SK-N-SH treated with all-trans-retinoic acid at 6 μM for 48 hours (cell line): ENCODE data around the gene THADA.

Experiments used
- ATAC-seq: fragments of 200-7000 bp; cut with Tn5 transposase; 3 replicates; pipeline ENCODE4 v1.9.1; 2020; ENCODE audit warnings: mild to moderate bottlenecking, moderate library complexity
- ARNTL ChIP-seq: fragments of 450-650 bp; formaldehyde crosslinking; IDR thresholded peaks from 2 replicates; pipeline ENCODE4 v1.5.0; 2020; ENCODE audit warnings: low read depth, mild to moderate bottlenecking, moderate library complexity, borderline replicate concordance
- BACH2 ChIP-seq: fragments of 250-450 bp; sonication (Bioruptor Pico); IDR thresholded peaks from 2 replicates; pipeline ENCODE4 v1.9.0; 2021; ENCODE audit warnings: mild to moderate bottlenecking, borderline replicate concordance
- CREB5 ChIP-seq: fragments of 250-450 bp; sonication (Bioruptor Pico); IDR thresholded peaks from 2 replicates; pipeline ENCODE4 v1.5.1; 2020; ENCODE audit warnings: low read depth, mild to moderate bottlenecking, moderate library complexity
- CSDC2 ChIP-seq: fragments of 250-450 bp; sonication (Bioruptor Pico); IDR thresholded peaks from 2 replicates; pipeline ENCODE4 v1.5.0; 2020; ENCODE audit warnings: mild to moderate bottlenecking, moderate library complexity
- CSRNP3 ChIP-seq: fragments of 250-450 bp; sonication (Bioruptor Pico); IDR thresholded peaks from 2 replicates; pipeline ENCODE4 v1.5.1; 2021; ENCODE audit warnings: mild to moderate bottlenecking, moderate library complexity
- ESRRG ChIP-seq: fragments of 250-450 bp; sonication (Bioruptor Pico); IDR thresholded peaks from 2 replicates; pipeline ENCODE4 v1.6.1; 2021; ENCODE audit warnings: mild to moderate bottlenecking
- GLIS3 ChIP-seq: fragments of 250-450 bp; sonication (Bioruptor Pico); IDR thresholded peaks from 2 replicates; pipeline ENCODE4 v1.5.0; 2020; ENCODE audit warnings: mild to moderate bottlenecking, moderate library complexity
- OSR1 ChIP-seq: fragments of 250-450 bp; sonication (Bioruptor Pico); IDR thresholded peaks from 2 replicates; pipeline ENCODE4 v1.8.0; 2022; ENCODE audit warnings: moderate library complexity, mild to moderate bottlenecking, inconsistent platforms
- PATZ1 ChIP-seq: fragments of 250-450 bp; sonication (Bioruptor Pico); IDR thresholded peaks from 2 replicates; pipeline ENCODE4 v1.8.0; 2020; ENCODE audit warnings: mild to moderate bottlenecking, moderate library complexity, borderline replicate concordance
- POU6F1 ChIP-seq: fragments of 250-450 bp; sonication (Bioruptor Pico); IDR thresholded peaks from 2 replicates; pipeline ENCODE4 v1.8.0; 2021; ENCODE audit warnings: low read depth, mild to moderate bottlenecking, moderate library complexity, borderline replicate concordance
- PPARA ChIP-seq: fragments of 250-450 bp; sonication (Bioruptor Pico); IDR thresholded peaks from 2 replicates; pipeline ENCODE4 v1.5.0; 2020; ENCODE audit warnings: mild to moderate bottlenecking, borderline replicate concordance
- RARB ChIP-seq: fragments of 250-450 bp; sonication (Bioruptor Pico); IDR thresholded peaks from 2 replicates; pipeline ENCODE4 v1.8.0; 2021; ENCODE audit warnings: mild to moderate bottlenecking, moderate library complexity
- SNAI2 ChIP-seq: fragments of 250-450 bp; sonication (Bioruptor Pico); IDR thresholded peaks from 2 replicates; pipeline ENCODE4 v1.5.0; 2020; ENCODE audit warnings: mild to moderate bottlenecking, moderate library complexity
- TCF4 ChIP-seq: fragments of 250-450 bp; sonication (Bioruptor Pico); IDR thresholded peaks from 2 replicates; pipeline ENCODE4 v1.8.0; 2021; ENCODE audit warnings: mild to moderate bottlenecking, moderate library complexity, borderline replicate concordance
- TOX ChIP-seq: fragments of 250-450 bp; sonication (Bioruptor Pico); IDR thresholded peaks from 2 replicates; pipeline ENCODE4 v1.8.0; 2021; ENCODE audit warnings: mild to moderate bottlenecking, moderate library complexity, borderline replicate concordance
- TSHZ2 ChIP-seq: fragments of 250-450 bp; sonication (Bioruptor Pico); IDR thresholded peaks from 2 replicates; pipeline ENCODE4 v1.5.0; 2020; ENCODE audit warnings: mild to moderate bottlenecking, moderate library complexity
- ZC3H10 ChIP-seq: fragments of 250-450 bp; sonication (Bioruptor Pico); IDR thresholded peaks from 2 replicates; pipeline ENCODE4 v1.5.1; 2021; ENCODE audit warnings: mild to moderate bottlenecking, moderate library complexity
- ZFP3 ChIP-seq: fragments of 250-450 bp; sonication (Bioruptor Pico); IDR thresholded peaks from 2 replicates; pipeline ENCODE4 v1.5.0; 2020; ENCODE audit warnings: mild to moderate bottlenecking, moderate library complexity
- ZFP30 ChIP-seq: fragments of 450-650 bp; formaldehyde crosslinking; IDR thresholded peaks from 2 replicates; pipeline ENCODE4 v1.5.0; 2022; ENCODE audit warnings: mild to moderate bottlenecking, moderate library complexity
- ZNF565 ChIP-seq: fragments of 450-650 bp; formaldehyde crosslinking; conservative IDR thresholded peaks from 2 replicates; pipeline ENCODE4 v1.5.0; 2020; ENCODE audit warnings: low read depth, mild to moderate bottlenecking, moderate library complexity
- ZNF70 ChIP-seq: fragments of 450-650 bp; formaldehyde crosslinking; IDR thresholded peaks from 2 replicates; pipeline ENCODE4 v1.5.0; 2020; ENCODE audit warnings: mild to moderate bottlenecking, moderate library complexity

THADA gene

GRCh38 chr2:43383533-43383932, 212.3 kb downstream of the THADA start:
- no peak for TF ChIP-seq PPARA (CRISPR knock-in tag)
- no peak for TF ChIP-seq CREB5 (CRISPR knock-in tag)
- TF ChIP-seq TSHZ2 (CRISPR knock-in tag), result no peak
- no peak for TF ChIP-seq ZNF70 (CRISPR knock-in tag)
- TF ChIP-seq ZFP30, result no peak
- TF ChIP-seq BACH2 (CRISPR knock-in tag), result no peak
- TF ChIP-seq CSRNP3 (CRISPR knock-in tag), result no peak
- no peak for TF ChIP-seq ZC3H10 (CRISPR knock-in tag)
- no peak for TF ChIP-seq TOX (CRISPR knock-in tag)
- TF ChIP-seq RARB (CRISPR knock-in tag), result no peak
- no peak for TF ChIP-seq TCF4 (CRISPR knock-in tag)
- no peak for TF ChIP-seq OSR1 (CRISPR knock-in tag)
- no peak for TF ChIP-seq ZFP3 (CRISPR knock-in tag)
- TF ChIP-seq GLIS3 (CRISPR knock-in tag), result no peak
- no peak for TF ChIP-seq PATZ1 (CRISPR knock-in tag)
- TF ChIP-seq CSDC2 (CRISPR knock-in tag), result no peak
- no peak for TF ChIP-seq ESRRG (CRISPR knock-in tag)
- TF ChIP-seq, all 23 proteins: peak for 0
- ATAC-seq, result no peak

GRCh38 chr2:43379494-43379893, 216.3 kb downstream of the THADA start:
- no peak for ATAC-seq
- TF ChIP-seq POU6F1 (CRISPR knock-in tag), result no peak
- TF ChIP-seq ZNF70 (CRISPR knock-in tag), result no peak
- no peak for TF ChIP-seq ZFP3 (CRISPR knock-in tag)
- TF ChIP-seq ZC3H10 (CRISPR knock-in tag), result no peak
- TF ChIP-seq CREB5 (CRISPR knock-in tag), result no peak
- TF ChIP-seq ARNTL (CRISPR knock-in tag), result no peak
- TF ChIP-seq SNAI2, result no peak
- TF ChIP-seq TOX (CRISPR knock-in tag), result no peak
- no peak for TF ChIP-seq ZFP30
- TF ChIP-seq ZNF565, result no peak
- no peak for TF ChIP-seq BACH2 (CRISPR knock-in tag)
- TF ChIP-seq CSDC2 (CRISPR knock-in tag), result no peak
- TF ChIP-seq ESRRG (CRISPR knock-in tag), result no peak
- no peak for TF ChIP-seq TCF4 (CRISPR knock-in tag)
- TF ChIP-seq RARB (CRISPR knock-in tag), result no peak
- no peak for TF ChIP-seq GLIS3 (CRISPR knock-in tag)
